ENCODE data around the gene GIMAP5.

GIMAP5 gene

DNA sequence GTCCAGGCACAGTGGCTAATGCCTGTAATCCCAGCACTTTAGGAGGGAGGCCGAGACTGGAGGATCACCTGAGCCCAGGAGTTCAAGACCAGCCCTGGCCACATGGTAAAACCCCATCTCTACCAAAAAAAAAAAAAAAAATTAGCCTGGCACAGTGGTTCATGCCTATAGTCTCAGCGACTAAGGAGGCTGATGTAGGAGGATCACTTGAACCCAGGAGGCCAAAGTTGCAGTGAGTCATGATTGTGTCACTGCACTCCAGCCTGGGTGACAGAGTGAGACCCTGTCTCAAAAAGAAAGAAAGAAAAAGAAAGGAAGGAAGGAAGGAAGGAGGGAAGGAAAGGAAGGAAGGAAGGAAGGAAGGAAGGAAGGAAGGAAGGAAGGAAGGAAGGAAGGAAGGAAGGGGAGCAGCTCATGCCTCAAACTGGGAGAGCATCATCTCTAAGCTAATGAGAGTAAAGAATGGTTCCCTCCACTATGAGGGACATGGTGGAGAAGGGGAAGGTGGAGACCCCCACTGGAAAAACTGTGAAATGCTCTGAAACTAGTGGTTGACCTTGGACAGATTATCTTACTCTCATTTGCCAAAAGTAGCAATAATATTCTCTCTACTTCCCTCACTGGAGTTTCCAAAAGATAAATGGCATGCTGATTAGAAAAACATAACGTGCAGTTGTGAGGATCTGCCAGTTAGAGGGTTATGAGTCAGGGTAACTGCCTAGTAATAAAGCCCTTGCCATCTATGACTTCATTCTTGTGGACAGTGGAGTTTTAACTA is 16.8 kb downstream of the GIMAP5 start:
- Histone ChIP-seq H3K9me3 (ENCODE audit: insufficient read depth, low read length, severe bottlenecking) (no peaks in the 10 kb centered on the region), H3K79me2 (ENCODE audit: insufficient read depth, low read length) (no peaks in the 10 kb centered on the region), H4K20me1 (ENCODE audit: insufficient read depth, low read length) (no peaks in the 10 kb centered on the region), H3K9ac (ENCODE audit: low read depth, low read length) (peak overlapping the region; percentile 8; the same call in 1 of the 2 replicates), H3K27me3 (ENCODE audit: insufficient read depth, low read length, poor library complexity) (no peaks in the 10 kb centered on the region), H3K4me1 (ENCODE audit: insufficient read depth, low read length) (peaks cover 46% of the 10 kb centered on the region), H3K4me2 (ENCODE audit: insufficient read depth, low read length) (peak overlapping the region; percentile 63), H3K27ac (ENCODE audit: low read length) (peak overlapping the region; percentile 70), H3K36me3 (ENCODE audit: insufficient read depth, low read length) (no peaks in the 10 kb centered on the region), H3K4me3 (ENCODE audit: low read depth in 1 of 2, low read length in 2 of 2) (no peak overlapping the region), H2AFZ (ENCODE audit: low read depth, low read length) (no peak overlapping the region)
- ATAC-seq (ENCODE audit: insufficient read depth, low read depth) (peak; percentile 50), DNase-seq (peak; percentile 65)
- TF ChIP-seq EZH2 (IDR thresholded peaks at IDR 0.05; ENCODE audit: borderline replicate concordance, low read depth, low read length, severe bottlenecking) = no peak
- TF ChIP-seq, protein P1, sequence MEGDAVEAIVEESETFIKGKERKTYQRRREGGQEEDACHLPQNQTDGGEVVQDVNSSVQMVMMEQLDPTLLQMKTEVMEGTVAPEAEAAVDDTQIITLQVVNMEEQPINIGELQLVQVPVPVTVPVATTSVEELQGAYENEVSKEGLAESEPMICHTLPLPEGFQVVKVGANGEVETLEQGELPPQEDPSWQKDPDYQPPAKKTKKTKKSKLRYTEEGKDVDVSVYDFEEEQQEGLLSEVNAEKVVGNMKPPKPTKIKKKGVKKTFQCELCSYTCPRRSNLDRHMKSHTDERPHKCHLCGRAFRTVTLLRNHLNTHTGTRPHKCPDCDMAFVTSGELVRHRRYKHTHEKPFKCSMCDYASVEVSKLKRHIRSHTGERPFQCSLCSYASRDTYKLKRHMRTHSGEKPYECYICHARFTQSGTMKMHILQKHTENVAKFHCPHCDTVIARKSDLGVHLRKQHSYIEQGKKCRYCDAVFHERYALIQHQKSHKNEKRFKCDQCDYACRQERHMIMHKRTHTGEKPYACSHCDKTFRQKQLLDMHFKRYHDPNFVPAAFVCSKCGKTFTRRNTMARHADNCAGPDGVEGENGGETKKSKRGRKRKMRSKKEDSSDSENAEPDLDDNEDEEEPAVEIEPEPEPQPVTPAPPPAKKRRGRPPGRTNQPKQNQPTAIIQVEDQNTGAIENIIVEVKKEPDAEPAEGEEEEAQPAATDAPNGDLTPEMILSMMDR (IDR thresholded peaks at IDR 0.05; ENCODE audit: borderline replicate concordance, extremely low read depth, low read length, poor library complexity, severe bottlenecking) = peak; percentile 83

DNA sequence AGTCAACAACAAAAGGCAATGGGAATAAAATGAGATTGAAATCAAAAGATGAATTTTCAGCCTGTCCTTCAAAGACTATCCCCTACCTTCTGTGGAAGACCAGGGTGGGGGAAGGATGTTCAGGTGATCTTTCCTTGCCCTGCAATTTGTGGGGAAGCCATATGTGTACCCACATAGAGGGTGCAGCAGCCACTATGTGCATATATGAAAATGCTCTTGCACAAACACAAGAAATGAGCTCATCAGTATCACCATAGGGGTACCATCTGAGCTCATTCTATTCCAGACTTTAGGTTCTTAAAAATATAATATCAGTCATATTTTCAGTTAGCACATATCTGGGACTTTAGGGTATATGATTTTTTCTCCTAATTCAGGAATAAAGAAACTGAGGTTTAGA is 17.7 kb downstream of the GIMAP5 start:
- TF ChIP-seq, protein P1 (IDR thresholded peaks at IDR 0.05; ENCODE audit: borderline replicate concordance, extremely low read depth, low read length, poor library complexity, severe bottlenecking) = no peak
- no peak for TF ChIP-seq EZH2 (IDR thresholded peaks at IDR 0.05; ENCODE audit: borderline replicate concordance, low read depth, low read length, severe bottlenecking)
- 0 out of 2 replicates have a peak overlapping the region, but pooled peaks have one; percentile 4 for H2AFZ ChIP-seq (ENCODE audit: low read depth, low read length)
- ATAC-seq (ENCODE audit: insufficient read depth, low read depth) (peak; percentile 31), DNase-seq (no peak)
- no peaks in the 10 kb centered on the region for H3K27me3 ChIP-seq (ENCODE audit: insufficient read depth, low read length, poor library complexity)
- no peaks in the 10 kb centered on the region for H3K36me3 ChIP-seq (ENCODE audit: insufficient read depth, low read length)
- H3K9ac ChIP-seq (ENCODE audit: low read depth, low read length) = peak overlapping the region; percentile 46
- H3K9me3 ChIP-seq (ENCODE audit: insufficient read depth, low read length, severe bottlenecking) = no peaks in the 10 kb centered on the region
- peaks cover 46% of the 10 kb centered on the region for H3K4me1 ChIP-seq (ENCODE audit: insufficient read depth, low read length)
- peak overlapping the region; percentile 85 for H3K27ac ChIP-seq (ENCODE audit: low read length)
- no peaks in the 10 kb centered on the region for H4K20me1 ChIP-seq (ENCODE audit: insufficient read depth, low read length)
- peak overlapping the region in 1 of 2 experiments; percentile 38; a peak in 2 of 4 replicates for H3K4me3 ChIP-seq (ENCODE audit: low read depth in 1 of 2, low read length in 2 of 2)
- peak overlapping the region; percentile 63 for H3K4me2 ChIP-seq (ENCODE audit: insufficient read depth, low read length)
- H3K79me2 ChIP-seq (ENCODE audit: insufficient read depth, low read length) = no peaks in the 10 kb centered on the region

DNA sequence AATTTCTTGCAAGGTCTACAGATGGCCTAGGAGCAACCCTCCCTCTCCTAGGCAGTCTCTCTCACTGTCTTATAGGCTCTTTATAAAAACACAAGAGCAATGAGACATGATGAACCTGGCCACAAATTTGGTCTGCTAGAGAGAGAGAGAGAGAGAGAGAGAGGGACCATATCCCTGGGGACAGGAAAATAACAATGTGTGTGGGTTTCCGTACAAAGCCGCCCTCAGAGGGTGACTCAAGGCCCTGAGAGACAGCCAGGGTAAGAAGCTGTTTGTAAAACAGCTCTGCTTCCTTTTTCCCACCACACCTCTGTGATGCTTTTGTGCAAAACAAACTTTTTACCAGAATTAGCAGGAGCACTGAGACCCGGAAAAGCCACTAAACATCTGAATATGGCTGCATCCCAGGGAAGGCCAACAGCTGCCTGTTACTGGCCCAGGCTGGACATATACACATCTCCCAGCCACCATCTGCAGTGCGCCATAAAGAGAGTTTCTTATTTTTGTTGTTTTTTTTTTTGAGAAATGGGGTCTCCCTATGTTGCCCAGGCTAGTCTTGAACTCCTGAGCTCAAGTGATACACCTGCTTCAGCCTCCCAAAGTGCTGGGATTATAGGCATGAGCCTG is 18.4 kb downstream of the GIMAP5 start:
- Histone ChIP-seq H3K4me2 (ENCODE audit: insufficient read depth, low read length) (peak overlapping the region; percentile 63), H4K20me1 (ENCODE audit: insufficient read depth, low read length) (no peaks in the 10 kb centered on the region), H3K27ac (ENCODE audit: low read length) (peak overlapping the region; percentile 85), H3K9me3 (ENCODE audit: insufficient read depth, low read length, severe bottlenecking) (no peaks in the 10 kb centered on the region), H3K4me1 (ENCODE audit: insufficient read depth, low read length) (peaks cover 46% of the 10 kb centered on the region), H3K27me3 (ENCODE audit: insufficient read depth, low read length, poor library complexity) (no peaks in the 10 kb centered on the region), H3K9ac (ENCODE audit: low read depth, low read length) (peak overlapping the region; percentile 46), H3K36me3 (ENCODE audit: insufficient read depth, low read length) (no peaks in the 10 kb centered on the region), H2AFZ (ENCODE audit: low read depth, low read length) (0 out of 2 replicates have a peak overlapping the region, but pooled peaks have one; percentile 4), H3K79me2 (ENCODE audit: insufficient read depth, low read length) (no peaks in the 10 kb centered on the region), H3K4me3 (ENCODE audit: low read depth in 1 of 2, low read length in 2 of 2) (peak overlapping the region in 1 of 2 experiments; percentile 38; a peak in 2 of 4 replicates)
- TF ChIP-seq, protein P1 (IDR thresholded peaks at IDR 0.05; ENCODE audit: borderline replicate concordance, extremely low read depth, low read length, poor library complexity, severe bottlenecking) = no peak
- no peak for TF ChIP-seq EZH2 (IDR thresholded peaks at IDR 0.05; ENCODE audit: borderline replicate concordance, low read depth, low read length, severe bottlenecking)
- peak; percentile 89 for DNase-seq
- ATAC-seq (ENCODE audit: insufficient read depth, low read depth) = peak; percentile 87

All from DND-41 (cell line).